ENCODE results near the gene TCP11L2.

TCP11L2 gene

DNA sequence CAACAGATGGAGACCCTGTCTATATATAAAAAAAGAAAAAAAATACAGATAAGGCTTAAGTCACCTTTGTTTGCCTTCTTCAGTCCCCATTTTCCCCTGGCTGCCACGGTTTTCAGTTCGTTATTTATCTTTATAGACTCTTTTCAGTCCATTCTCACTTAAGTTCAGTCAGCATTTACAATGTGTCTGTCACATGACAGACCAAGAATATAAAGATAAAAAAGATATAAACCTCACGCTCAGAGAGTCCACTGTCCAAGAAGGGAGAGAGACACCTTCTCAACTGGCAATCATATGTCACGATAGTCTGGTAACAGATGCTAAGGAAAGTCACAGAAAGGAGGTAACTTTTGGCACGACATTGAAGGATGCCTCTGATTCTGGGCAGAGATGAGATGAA, 41.6 kb downstream of the TCP11L2 start:
- no peak for TF ChIP-seq EZH2phosphoT487 (IDR thresholded peaks at IDR 0.05; ENCODE audit: borderline replicate concordance, low read length)
- TF ChIP-seq, protein P1, sequence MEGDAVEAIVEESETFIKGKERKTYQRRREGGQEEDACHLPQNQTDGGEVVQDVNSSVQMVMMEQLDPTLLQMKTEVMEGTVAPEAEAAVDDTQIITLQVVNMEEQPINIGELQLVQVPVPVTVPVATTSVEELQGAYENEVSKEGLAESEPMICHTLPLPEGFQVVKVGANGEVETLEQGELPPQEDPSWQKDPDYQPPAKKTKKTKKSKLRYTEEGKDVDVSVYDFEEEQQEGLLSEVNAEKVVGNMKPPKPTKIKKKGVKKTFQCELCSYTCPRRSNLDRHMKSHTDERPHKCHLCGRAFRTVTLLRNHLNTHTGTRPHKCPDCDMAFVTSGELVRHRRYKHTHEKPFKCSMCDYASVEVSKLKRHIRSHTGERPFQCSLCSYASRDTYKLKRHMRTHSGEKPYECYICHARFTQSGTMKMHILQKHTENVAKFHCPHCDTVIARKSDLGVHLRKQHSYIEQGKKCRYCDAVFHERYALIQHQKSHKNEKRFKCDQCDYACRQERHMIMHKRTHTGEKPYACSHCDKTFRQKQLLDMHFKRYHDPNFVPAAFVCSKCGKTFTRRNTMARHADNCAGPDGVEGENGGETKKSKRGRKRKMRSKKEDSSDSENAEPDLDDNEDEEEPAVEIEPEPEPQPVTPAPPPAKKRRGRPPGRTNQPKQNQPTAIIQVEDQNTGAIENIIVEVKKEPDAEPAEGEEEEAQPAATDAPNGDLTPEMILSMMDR (IDR thresholded peaks at IDR 0.05; ENCODE audit: low read depth, low read length, poor library complexity, severe bottlenecking), result no peak
- H3F3A ChIP-seq (ENCODE audit: control insufficient read depth, insufficient read depth), result no peaks in the 10 kb centered on the region
- H3K4me3 ChIP-seq (ENCODE audit: low read length), result no peak overlapping the region
- H3K36me3 ChIP-seq (ENCODE audit: control insufficient read depth, low read length), result no peaks in the 10 kb centered on the region
- no peaks in the 10 kb centered on the region for H3K79me2 ChIP-seq (ENCODE audit: control insufficient read depth, low read length)
- no peaks in the 10 kb centered on the region for H3K9me3 ChIP-seq (ENCODE audit: control insufficient read depth, insufficient read depth, low read length)
- peaks cover 2% of the 10 kb centered on the region for H3K27me3 ChIP-seq (ENCODE audit: control insufficient read depth, low read length)
- no peak overlapping the region for H3K4me2 ChIP-seq (ENCODE audit: low read length)
- no peaks in the 10 kb centered on the region for H3K4me1 ChIP-seq (ENCODE audit: control insufficient read depth, low read length)
- H3K9me2 ChIP-seq (replicated peaks; ENCODE audit: control insufficient read depth, low read length), result no peaks in the 10 kb centered on the region
- no peak overlapping the region for H3K27ac ChIP-seq (ENCODE audit: low read depth, low read length)
- no peaks in the 10 kb centered on the region for H4K20me1 ChIP-seq (ENCODE audit: control insufficient read depth, insufficient read depth, low read depth, low read length)

DNA sequence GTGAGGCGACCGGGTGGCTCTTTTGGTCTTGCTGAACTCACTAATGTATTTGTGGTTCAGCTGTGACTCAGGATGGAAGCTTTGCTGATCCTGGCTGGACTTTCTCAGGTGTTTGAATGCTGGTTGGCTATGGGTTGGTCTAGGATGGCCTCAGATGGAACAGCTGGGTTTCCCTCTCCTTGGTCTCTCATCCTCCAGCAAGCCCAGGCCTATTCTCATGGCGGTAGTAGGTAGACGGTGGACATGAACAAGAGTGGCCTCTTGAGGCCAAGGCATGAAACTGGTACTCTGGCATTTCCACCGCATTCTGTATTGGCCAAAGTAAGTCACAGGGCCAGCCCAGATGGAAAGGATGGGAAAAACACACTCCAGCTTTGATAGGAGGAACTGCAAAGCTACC, 43.2 kb downstream of the TCP11L2 start:
- peaks cover 6% of the 10 kb centered on the region; the same call in 1 of the 2 replicates for H3K27me3 ChIP-seq (ENCODE audit: control insufficient read depth, low read length)
- no peaks in the 10 kb centered on the region for H3K79me2 ChIP-seq (ENCODE audit: control insufficient read depth, low read length)
- H3K4me2 ChIP-seq (ENCODE audit: low read length), result no peak overlapping the region
- H3K36me3 ChIP-seq (ENCODE audit: control insufficient read depth, low read length), result no peaks in the 10 kb centered on the region
- no peaks in the 10 kb centered on the region for H3F3A ChIP-seq (ENCODE audit: control insufficient read depth, insufficient read depth)
- no peaks in the 10 kb centered on the region for H4K20me1 ChIP-seq (ENCODE audit: control insufficient read depth, insufficient read depth, low read depth, low read length)
- TF ChIP-seq, protein P1 (IDR thresholded peaks at IDR 0.05; ENCODE audit: low read depth, low read length, poor library complexity, severe bottlenecking), result no peak
- no peak for TF ChIP-seq EZH2phosphoT487 (IDR thresholded peaks at IDR 0.05; ENCODE audit: borderline replicate concordance, low read length)
- H3K27ac ChIP-seq (ENCODE audit: low read depth, low read length), result no peak overlapping the region
- no peaks in the 10 kb centered on the region for H3K9me3 ChIP-seq (ENCODE audit: control insufficient read depth, insufficient read depth, low read length)
- no peaks in the 10 kb centered on the region for H3K9me2 ChIP-seq (replicated peaks; ENCODE audit: control insufficient read depth, low read length)
- H3K4me1 ChIP-seq (ENCODE audit: control insufficient read depth, low read length), result no peaks in the 10 kb centered on the region
- H3K4me3 ChIP-seq (ENCODE audit: low read length), result no peak overlapping the region

DNA sequence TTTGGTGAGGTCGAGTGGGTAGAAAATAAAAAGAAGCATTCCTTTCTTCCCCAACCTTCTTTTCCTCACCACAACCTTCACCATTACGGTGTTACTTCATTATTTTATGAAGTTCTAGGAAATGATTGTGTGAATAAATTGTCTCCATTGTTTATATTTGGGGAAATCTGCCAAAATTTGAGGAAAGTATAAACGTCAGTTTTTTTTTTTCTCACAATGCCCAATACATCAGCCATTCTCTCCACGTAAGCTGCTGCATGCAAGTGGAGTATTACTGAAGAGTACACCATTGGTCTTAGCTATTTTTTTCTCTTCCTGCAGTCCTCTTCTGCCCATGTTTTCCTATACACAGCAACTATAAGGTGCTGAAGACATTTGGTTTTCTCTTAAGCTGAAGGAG, 45.9 kb downstream of the TCP11L2 start:
- Histone ChIP-seq H3K4me3 (ENCODE audit: low read length) (no peak overlapping the region), H3K79me2 (ENCODE audit: control insufficient read depth, low read length) (no peaks in the 10 kb centered on the region), H3K36me3 (ENCODE audit: control insufficient read depth, low read length) (no peaks in the 10 kb centered on the region), H3F3A (ENCODE audit: control insufficient read depth, insufficient read depth) (no peaks in the 10 kb centered on the region), H3K27me3 (ENCODE audit: control insufficient read depth, low read length) (peaks cover 15% of the 10 kb centered on the region), H4K20me1 (ENCODE audit: control insufficient read depth, insufficient read depth, low read depth, low read length) (no peaks in the 10 kb centered on the region), H3K27ac (ENCODE audit: low read depth, low read length) (no peak overlapping the region), H3K4me1 (ENCODE audit: control insufficient read depth, low read length) (no peaks in the 10 kb centered on the region), H3K9me2 (replicated peaks; ENCODE audit: control insufficient read depth, low read length) (no peaks in the 10 kb centered on the region), H3K9me3 (ENCODE audit: control insufficient read depth, insufficient read depth, low read length) (no peaks in the 10 kb centered on the region), H3K4me2 (ENCODE audit: low read length) (no peak overlapping the region)
- TF ChIP-seq, protein P1 (IDR thresholded peaks at IDR 0.05; ENCODE audit: low read depth, low read length, poor library complexity, severe bottlenecking), result no peak
- TF ChIP-seq EZH2phosphoT487 (IDR thresholded peaks at IDR 0.05; ENCODE audit: borderline replicate concordance, low read length), result no peak

Data from DOHH2 (cell line).